Right renal cortex interstitium (tissue), 3 donors: ENCODE data around the gene BRAT1. TPM values are rescaled to one million over a fixed set of nuclear protein-coding genes. Genes with fewer than 3 reads are reported as not detected.
"Not testable (repeated sequence)": the region's sequence is repeated elsewhere in the genome, so short reads cannot be mapped to it uniquely, and the experiment has no call there.

Experiments used
- DNase-seq, 3 donors: peaks; one replicate each; pipeline ENCODE4 v3.0.0-alpha.2; 2013; ENCODE audit warnings: low read depth in 3 of 3, low spot score in 2 of 3
- polyA plus RNA-seq, 3 donors: library from polyadenylated mRNA; unstranded; fragments of 120-200 nt; gene quantifications; one replicate each; pipeline ENCODE4 v1.2.1, GENCODE V29; 2013; ENCODE audit not compliant: insufficient read length in 3 of 3

Gene BRAT1
- polyA plus RNA-seq, 3 donors: 18.7 to 22.9 (median 20.3) TPM

DNA sequence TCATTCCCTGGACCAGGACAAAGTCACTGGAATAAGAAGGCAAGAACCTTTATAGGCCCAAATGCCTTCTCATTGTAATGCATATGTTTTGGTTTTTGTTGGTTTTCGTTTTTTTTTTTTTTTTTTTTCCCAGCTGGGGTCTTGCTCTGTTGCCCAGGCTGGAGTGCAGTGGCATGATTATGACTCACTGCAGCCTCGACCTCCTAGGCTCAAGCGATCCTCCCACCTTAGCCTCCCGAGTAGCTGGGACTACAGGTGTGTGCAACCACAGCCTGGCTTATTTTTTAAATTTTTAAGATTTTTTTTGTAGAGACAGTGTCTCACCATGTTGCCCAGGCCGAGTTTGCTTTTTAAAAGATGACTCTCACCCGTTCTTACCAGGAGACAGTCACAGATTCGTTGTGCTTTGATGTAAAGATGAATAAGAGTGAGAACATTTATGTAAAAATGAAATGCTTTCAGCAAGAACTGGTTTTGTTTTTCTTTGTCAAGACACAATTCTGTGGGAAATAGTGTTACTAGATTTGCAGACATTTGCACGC is 11.1 kb upstream of the BRAT1 start:
- DNase-seq: no peak

- no peak for DNase-seq
Measured at GRCh38 chr7:2564970-2565540, 9.7 kb upstream of the BRAT1 start.

GRCh38 chr7:2563955-2564354 is 8.6 kb upstream of the BRAT1 start:
- DNase-seq: not testable (repeated sequence)

GRCh38 chr7:2559283-2559950 is 4.1 kb upstream of the BRAT1 start:
- no peak for DNase-seq

DNA sequence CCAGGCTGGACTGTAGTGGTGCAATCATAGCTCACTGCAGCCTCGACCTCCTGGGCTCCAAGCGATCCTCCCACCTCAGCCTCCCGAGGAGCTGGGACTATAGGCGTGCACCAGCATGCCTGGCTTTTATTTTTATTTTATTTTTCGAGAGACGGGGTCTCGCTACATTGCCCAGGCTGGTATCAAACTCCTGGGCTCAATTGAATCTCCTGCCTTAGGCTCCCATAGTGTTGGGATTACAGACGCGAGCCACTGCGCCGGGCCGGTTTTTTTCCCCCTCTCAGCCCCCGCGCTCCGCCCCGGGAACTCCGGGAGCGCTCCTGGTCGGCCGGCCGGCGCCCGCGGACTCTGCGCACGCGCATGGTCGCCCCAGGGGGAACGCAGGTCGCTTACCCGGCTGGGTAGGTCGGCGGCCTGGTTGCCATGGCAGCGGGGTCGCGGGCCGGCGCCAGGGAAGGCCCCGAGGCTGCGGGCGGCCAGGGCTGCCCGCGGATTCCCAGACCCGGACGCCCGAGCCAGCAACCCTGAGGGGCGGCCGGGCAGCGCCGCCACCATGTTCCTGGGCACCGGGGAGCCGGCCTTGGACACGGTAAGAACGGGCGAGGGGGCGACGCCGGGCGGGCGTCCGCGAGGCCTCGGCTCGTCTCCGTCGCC is 3.4 kb upstream of the BRAT1 start, which contains the start of gene IQCE:
Gene IQCE (plus strand): TSS at position 351 of the 654 bp plus-strand sequence. CDS start 203 bp downstream, at position 554.
- DNase-seq: peak; percentile 41 to 81 (median 75)

- no peak for DNase-seq
Measured at GRCh38 chr7:2554661-2555111, 638 bp downstream of the BRAT1 start.

GRCh38 chr7:2553831-2554581 is 1.3 kb downstream of the BRAT1 start:
- no peak for DNase-seq

GRCh38 chr7:2553108-2553507 is 2.2 kb downstream of the BRAT1 start:
- no peak for DNase-seq

DNA sequence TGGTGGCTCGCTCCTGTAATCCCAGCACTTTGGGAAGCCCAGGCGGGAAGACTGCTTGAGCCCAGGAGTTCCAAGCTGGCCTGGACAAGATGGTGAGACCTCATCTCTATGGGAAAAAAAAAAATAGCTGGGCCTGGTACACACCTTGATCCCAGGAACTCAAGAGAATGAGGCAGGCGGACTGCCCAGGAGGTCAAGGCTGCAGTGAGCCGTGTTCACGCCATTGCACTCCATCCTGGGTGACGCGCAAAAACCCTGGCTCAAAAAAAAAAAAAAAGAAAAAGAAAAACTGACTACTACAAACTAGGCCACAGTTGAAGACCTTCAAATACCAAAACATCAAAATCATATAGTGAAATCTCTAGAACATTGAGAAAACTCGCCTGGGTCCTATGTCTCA is 3.9 kb downstream of the BRAT1 start:
- no peak for DNase-seq

GRCh38 chr7:2546776-2547586 is 8.3 kb downstream of the BRAT1 start:
- DNase-seq: no peak

DNA sequence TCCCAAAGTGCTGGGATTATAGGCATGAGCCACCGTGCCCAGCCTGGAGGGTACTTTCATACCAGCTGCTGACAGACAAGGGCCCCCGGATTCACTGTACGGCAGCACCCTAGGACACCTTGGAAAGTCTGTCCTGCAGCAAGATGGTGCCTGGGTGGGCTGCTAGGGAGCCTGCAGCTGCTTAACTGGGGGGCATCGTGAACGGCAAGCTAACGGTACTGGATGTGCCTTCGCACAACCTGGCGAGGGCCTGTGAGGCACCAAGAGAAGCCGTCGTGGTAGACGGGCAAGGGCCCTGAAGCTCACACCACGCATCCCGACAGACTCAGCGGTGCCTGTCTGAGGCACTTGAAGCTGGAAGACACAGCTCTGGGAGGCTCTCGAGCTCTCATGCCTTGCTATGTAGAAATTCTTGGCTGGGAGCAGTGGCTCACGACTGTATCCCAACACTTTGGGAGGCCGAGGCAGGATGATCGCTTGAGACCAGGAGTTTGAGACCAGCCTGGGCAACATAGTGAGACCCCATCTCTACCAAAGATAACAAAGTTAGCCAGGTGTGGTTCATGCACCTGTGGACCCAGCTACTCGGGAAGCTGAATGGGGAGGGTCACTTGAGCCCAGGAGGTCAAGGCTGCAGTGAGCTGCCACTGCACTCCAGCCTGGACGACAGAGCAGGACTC is 9.4 kb downstream of the BRAT1 start:
- no peak for DNase-seq

DNA sequence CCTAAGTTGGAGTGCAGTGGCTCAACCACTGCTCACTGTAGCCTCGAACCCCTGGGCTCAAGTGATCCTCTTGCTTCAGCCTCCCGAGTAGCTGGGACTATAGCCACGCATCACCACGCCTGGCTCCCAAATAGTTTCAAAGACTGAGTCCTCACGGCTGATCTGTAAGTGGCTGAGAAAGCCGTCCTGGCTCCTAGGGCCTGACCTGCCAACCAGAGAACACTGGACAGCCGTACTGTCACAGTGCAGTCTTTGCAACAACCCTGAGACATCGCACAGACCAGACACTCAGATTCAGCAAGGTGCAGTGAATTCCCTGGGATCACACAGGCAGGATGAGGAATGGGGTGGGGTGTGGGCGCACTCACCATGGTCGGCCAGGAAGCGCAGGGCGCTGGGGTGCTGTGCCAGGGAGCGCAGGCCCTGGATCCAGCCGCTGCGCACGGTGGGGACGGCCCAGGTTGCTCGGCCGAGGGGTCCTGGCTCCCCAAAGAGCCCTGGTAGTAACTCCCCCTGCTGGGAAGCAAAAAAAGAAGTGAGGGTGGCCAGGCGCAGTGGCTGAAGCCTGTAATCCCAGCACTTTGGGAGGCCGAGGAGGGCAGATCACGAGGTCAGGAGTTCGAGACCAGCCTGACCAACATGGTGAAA is 10.7 kb downstream of the BRAT1 start:
- no peak for DNase-seq

DNA sequence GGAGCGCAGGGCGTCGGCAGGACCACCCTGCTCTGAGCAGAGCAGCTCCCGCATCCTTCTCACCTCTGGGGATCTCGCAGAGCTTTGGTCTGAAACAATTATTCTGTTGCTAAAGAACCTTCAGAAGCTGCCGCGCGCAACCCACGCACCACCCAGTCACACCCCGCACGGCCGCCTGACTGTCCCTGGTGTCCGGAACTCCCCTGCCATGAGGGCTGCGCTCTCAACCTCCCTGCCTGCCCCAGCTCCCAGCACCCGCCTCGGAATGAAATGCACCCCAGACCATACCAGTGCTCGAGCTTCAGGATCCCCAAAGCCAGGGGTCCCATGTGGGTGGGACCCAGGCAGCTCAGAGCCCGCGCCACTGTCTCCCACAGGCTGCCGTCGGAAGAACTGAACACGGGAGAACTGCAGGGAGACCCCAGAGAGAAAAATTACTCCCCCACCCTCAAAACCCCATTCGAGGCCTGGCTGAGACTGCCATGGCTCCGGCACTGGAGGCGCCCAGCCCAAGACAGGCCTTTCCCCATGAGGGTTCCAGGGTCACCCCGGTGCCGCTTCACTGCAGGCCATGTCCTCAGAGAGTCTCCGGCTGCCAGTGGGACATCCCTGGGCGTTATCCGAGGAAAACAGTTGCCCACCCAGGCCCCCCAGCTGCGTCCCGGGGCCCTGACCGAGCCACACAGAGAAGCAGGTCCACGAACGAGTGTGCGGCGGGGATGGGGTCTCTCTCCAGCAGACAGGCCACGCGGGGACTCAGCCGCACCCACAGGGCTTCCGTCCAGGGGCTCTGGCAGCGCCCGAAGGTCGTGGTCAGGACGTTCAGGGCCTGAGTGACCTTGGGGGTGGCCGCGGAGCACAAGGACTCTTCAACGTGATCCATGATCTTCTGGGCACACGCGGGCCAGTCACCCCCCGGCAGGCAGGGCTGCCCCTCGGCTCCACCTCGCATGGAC is 12.1 kb downstream of the BRAT1 start:
- DNase-seq: no peak

GRCh38 chr7:2542011-2542915 is 13.1 kb downstream of the BRAT1 start:
- no peak for DNase-seq

DNA sequence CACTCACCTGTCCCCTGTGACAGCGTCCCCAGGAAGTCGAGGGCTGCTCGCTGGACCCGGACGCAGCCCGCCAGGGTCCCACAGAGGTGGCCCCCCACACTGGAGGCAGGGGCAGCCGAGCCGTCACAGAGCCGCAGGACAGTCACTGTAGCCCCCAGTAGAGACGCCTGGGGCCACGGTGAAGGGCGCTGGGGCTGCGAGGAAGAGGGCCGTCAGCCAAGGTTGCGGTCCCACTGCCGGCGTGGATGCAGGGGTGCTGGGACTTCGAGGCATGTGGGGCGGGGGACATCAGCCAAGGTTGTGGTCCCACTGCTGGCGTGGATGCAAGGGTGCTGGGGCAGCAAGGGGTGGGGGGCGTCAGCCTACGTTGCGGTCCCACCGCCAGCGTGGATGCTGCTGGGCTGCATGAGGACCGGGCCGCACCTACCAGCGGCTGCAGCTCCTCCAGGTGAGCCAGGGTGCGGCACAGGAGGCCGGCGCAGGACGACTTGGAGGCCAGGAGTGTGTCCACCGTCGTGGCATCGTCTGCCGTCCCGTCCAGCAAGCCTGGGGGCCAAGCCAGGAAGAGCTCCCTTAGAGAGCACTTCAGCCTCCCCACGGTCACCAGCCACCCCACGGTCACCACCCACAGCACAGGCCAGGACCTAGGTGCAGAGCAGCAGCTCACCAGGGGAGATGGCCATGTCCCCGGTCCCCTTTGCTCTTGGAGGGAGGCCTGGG is 13.9 kb downstream of the BRAT1 start:
- no peak for DNase-seq

- DNase-seq: no peak
Measured at GRCh38 chr7:2540641-2541051, 14.7 kb downstream of the BRAT1 start.
